GM12891 (cell line): ENCODE results near the gene CTNND2.

Experiments used
- POLR2A ChIP-seq: IDR thresholded peaks from 2 replicates; pipeline ENCODE4 v1.6.1; 2011; ENCODE audit warnings: low read depth, low read length, control low read depth
- POLR2AphosphoS5 ChIP-seq: IDR thresholded peaks from 2 replicates; pipeline ENCODE4 v1.6.1; 2011; ENCODE audit warnings: low read depth, low read length, control low read depth
- POU2F2 ChIP-seq: IDR thresholded peaks from 2 replicates; pipeline ENCODE4 v1.6.1; 2011; ENCODE audit warnings: low read depth, mild to moderate bottlenecking, control low read depth, low read length, moderate library complexity
- TAF1 ChIP-seq: IDR thresholded peaks from 2 replicates; pipeline ENCODE4 v1.6.1; 2011; ENCODE audit warnings: low read depth, low read length, control low read depth

GRCh38 chr5:11608530-11608929 is 295.7 kb downstream of the CTNND2 start:
- TF ChIP-seq POLR2A: no peak
- no peak for TF ChIP-seq POLR2AphosphoS5
- no peak for TF ChIP-seq POU2F2
- TF ChIP-seq TAF1: no peak
